Keratinocyte (primary cell): ENCODE measurements around the gene SLC25A21. TPM values are rescaled to one million over a fixed set of nuclear protein-coding genes. Genes with fewer than 3 reads are reported as not detected.
A peak's percentile ranks its signal among the peaks of the same experiment; 100 is the strongest.

Experiments
- DNase-seq: peaks from one replicate; pipeline ENCODE4 v3.0.0-alpha.2; 2011; ENCODE audit warnings: low read depth, missing footprints, low spot score
- FAIRE-seq: peaks from 2 replicates; lab custom pipeline; 2011; peaks lifted over from hg19 to GRCh38; lab: Jason Lieb, UNC
- H2AFZ ChIP-seq: 2 replicates; pipeline ENCODE4 v1.6.0; 2012; ENCODE audit warnings: low read length, control low read depth, inconsistent platforms; ENCODE audit not compliant: control insufficient read depth
- H3K27ac ChIP-seq: 2 replicates; pipeline ENCODE4 v1.5.1; 2011; ENCODE audit warnings: low read length; ENCODE audit not compliant: control insufficient read depth, insufficient read depth
- H3K27me3 ChIP-seq: 3 replicates; pipeline ENCODE4 v1.6.0; 2011; ENCODE audit warnings: low read length; ENCODE audit not compliant: control insufficient read depth, insufficient read depth; ENCODE audit errors: extremely low read depth
- H3K36me3 ChIP-seq, 2 experiments: 2 replicates in 1 of 2; 3 replicates in 1 of 2; pipeline ENCODE4 v1.5.1; 2011; ENCODE audit warnings: low read length in 2 of 2, mild to moderate bottlenecking in 1 of 2; ENCODE audit not compliant: control insufficient read depth in 2 of 2, insufficient read depth in 2 of 2; ENCODE audit errors: extremely low read depth in 1 of 2
- H3K4me1 ChIP-seq: 3 replicates; pipeline ENCODE4 v1.5.1; 2011; ENCODE audit warnings: low read length; ENCODE audit not compliant: control insufficient read depth, insufficient read depth; ENCODE audit errors: extremely low read depth
- H3K4me2 ChIP-seq: 3 replicates; pipeline ENCODE4 v1.6.0; 2011; ENCODE audit warnings: low read depth, low read length; ENCODE audit not compliant: control insufficient read depth, insufficient read depth; ENCODE audit errors: extremely low read depth
- H3K4me3 ChIP-seq, 3 experiments: fragments of 200-600 bp in 1 of 3; sonication (generic) in 1 of 3; 2 replicates in 2 of 3; 3 replicates in 1 of 3; pipeline ENCODE4 v1.5.1; 2011 to 2016; ENCODE audit warnings: low read length in 3 of 3, mild to moderate bottlenecking in 3 of 3, control low read depth in 2 of 3, inconsistent platforms in 1 of 3, low read depth in 1 of 3, mixed read lengths in 1 of 3, mixed run types in 1 of 3, moderate library complexity in 1 of 3; ENCODE audit not compliant: control insufficient read depth in 2 of 3, insufficient read depth in 2 of 3; ENCODE audit errors: extremely low read depth in 1 of 3
- H3K79me2 ChIP-seq: 2 replicates; pipeline ENCODE4 v1.6.0; 2012; ENCODE audit warnings: low read length; ENCODE audit not compliant: control insufficient read depth, insufficient read depth
- H3K9ac ChIP-seq: 3 replicates; pipeline ENCODE4 v1.6.0; 2011; ENCODE audit warnings: low read length; ENCODE audit not compliant: control insufficient read depth, insufficient read depth; ENCODE audit errors: extremely low read depth
- H3K9me1 ChIP-seq: 3 replicates; pipeline ENCODE4 v1.6.0; 2011; ENCODE audit warnings: low read length; ENCODE audit not compliant: control insufficient read depth, insufficient read depth; ENCODE audit errors: extremely low read depth
- H3K9me3 ChIP-seq: 2 replicates; pipeline ENCODE4 v1.5.1; 2012; ENCODE audit warnings: low read depth, low read length; ENCODE audit not compliant: control insufficient read depth
- H4K20me1 ChIP-seq: 3 replicates; pipeline ENCODE4 v1.6.0; 2011; ENCODE audit warnings: low read length; ENCODE audit not compliant: control insufficient read depth, insufficient read depth; ENCODE audit errors: extremely low read depth
- EZH2 ChIP-seq: IDR thresholded peaks from one replicate; pipeline ENCODE4 v1.6.1; 2012; ENCODE audit warnings: inconsistent platforms, mild to moderate bottlenecking, low read length, moderate library complexity
- dilution Hi-C: fragments of 300-500 bp; cut with MboI; formaldehyde crosslinking; loops from one replicate; pipeline ENCODE4 v1.7.0; 2020; ENCODE audit warnings: low sequenced_read_pairs; ENCODE audit not compliant: extremely low pct_ligation_motif_present
- polyA plus RNA-seq, 5 experiments: library from polyadenylated mRNA; depleted of rRNA in 3 of 5; stranded (reverse) in 3 of 5; stranded (forward) in 1 of 5; unstranded in 1 of 5; fragments of >200 nt; gene quantifications; 1 replicate in 1 of 5; 2 replicates in 3 of 5; 3 replicates in 1 of 5; pipeline versions ENCODE4 v1.2.1 to v1.2.3, GENCODE V29; 2011 to 2012; ENCODE audit warnings: missing spikeins in 2 of 5, low read depth in 1 of 5, low replicate concordance in 1 of 5
- TF ChIP-seq, protein P1 (sequence below), 3 experiments: IDR thresholded peaks in 1 of 3; conservative IDR thresholded peaks in 1 of 3; optimal IDR thresholded peaks in 1 of 3; 2 replicates in 2 of 3; 3 replicates in 1 of 3; pipeline versions ENCODE3 to v1.5.1; 2011; ENCODE audit warnings: low read length in 3 of 3, mild to moderate bottlenecking in 3 of 3, moderate library complexity in 2 of 3, control low read depth in 1 of 3, inconsistent platforms in 1 of 3; ENCODE audit not compliant: insufficient read depth in 2 of 3; ENCODE audit errors: extremely low read depth in 1 of 3

Gene SLC25A21
- polyA plus RNA-seq, 1 donor (not counting 4 experiments of a cell fraction or from before 2014, with no cell fraction given), result 0.66 TPM

DNA sequence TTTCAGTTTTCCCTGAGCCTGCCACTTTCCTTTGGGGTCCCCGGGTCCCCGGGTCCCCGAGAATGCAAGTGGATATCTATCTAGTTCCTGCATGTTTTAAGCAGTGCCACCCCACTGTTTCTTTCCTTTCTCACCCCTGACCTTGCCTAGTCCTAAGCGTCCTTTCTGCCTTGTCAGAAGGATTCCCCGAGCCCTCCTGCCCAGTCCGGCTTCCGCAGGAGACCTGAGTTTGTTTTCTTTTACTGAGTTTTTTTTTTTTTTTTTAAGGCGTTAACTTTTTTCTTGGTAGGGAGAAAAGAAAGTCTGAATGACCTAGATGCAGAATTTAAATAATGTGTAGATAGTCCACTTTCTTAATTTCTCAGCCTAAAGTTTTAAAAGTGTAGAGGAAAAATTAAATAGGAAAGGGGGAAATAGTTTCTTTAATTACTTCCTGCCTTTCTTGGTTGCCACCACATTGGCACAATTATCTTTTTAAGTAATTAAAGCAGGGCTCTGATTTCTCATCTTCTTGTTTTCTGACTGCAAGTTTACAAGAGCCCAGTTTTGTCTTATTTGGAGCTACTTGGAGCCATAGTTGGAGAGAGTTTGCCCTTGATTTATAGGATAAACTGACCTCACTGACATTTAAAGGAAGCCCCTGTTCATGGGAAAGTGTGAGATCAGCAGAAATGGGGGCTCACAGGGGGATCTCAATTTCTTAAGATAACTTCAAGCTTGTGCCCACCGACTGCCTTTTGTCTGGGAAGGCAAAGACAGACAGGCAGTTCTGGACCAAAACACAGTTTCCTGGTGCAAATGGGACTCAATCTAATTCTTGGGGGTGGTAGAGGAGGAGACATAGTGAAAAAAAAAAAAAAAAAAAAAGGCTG is 507.8 kb downstream of the SLC25A21 start:
- Histone ChIP-seq H3K9me3 (no peaks in the 10 kb centered on the region), H3K36me3 (peaks cover 0 to 2% of the 10 kb centered on the region in 2 experiments), H3K27me3 (peaks cover 55% of the 10 kb centered on the region), H2AFZ (no peak overlapping the region), H3K27ac (no peak overlapping the region), H3K4me2 (no peak overlapping the region), H3K4me3 (no peak overlapping the region), H3K9me1 (no peaks in the 10 kb centered on the region), H4K20me1 (no peaks in the 10 kb centered on the region), H3K9ac (no peak overlapping the region), H3K79me2 (no peaks in the 10 kb centered on the region), H3K4me1 (peaks cover 15% of the 10 kb centered on the region)
- no peak for FAIRE-seq
- TF ChIP-seq, protein P1, sequence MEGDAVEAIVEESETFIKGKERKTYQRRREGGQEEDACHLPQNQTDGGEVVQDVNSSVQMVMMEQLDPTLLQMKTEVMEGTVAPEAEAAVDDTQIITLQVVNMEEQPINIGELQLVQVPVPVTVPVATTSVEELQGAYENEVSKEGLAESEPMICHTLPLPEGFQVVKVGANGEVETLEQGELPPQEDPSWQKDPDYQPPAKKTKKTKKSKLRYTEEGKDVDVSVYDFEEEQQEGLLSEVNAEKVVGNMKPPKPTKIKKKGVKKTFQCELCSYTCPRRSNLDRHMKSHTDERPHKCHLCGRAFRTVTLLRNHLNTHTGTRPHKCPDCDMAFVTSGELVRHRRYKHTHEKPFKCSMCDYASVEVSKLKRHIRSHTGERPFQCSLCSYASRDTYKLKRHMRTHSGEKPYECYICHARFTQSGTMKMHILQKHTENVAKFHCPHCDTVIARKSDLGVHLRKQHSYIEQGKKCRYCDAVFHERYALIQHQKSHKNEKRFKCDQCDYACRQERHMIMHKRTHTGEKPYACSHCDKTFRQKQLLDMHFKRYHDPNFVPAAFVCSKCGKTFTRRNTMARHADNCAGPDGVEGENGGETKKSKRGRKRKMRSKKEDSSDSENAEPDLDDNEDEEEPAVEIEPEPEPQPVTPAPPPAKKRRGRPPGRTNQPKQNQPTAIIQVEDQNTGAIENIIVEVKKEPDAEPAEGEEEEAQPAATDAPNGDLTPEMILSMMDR (optimal IDR thresholded peaks at IDR 0.05 in 1 of 3, IDR thresholded peaks at IDR 0.05 in 1 of 3, conservative IDR thresholded peaks at IDR 0.05 in 1 of 3; ENCODE audit: extremely low read depth in 1 of 3, insufficient read depth in 2 of 3, low read length in 3 of 3), result no peak
- no peak for TF ChIP-seq EZH2
- no peak for DNase-seq
- dilution Hi-C loops, result no loop called here

DNA sequence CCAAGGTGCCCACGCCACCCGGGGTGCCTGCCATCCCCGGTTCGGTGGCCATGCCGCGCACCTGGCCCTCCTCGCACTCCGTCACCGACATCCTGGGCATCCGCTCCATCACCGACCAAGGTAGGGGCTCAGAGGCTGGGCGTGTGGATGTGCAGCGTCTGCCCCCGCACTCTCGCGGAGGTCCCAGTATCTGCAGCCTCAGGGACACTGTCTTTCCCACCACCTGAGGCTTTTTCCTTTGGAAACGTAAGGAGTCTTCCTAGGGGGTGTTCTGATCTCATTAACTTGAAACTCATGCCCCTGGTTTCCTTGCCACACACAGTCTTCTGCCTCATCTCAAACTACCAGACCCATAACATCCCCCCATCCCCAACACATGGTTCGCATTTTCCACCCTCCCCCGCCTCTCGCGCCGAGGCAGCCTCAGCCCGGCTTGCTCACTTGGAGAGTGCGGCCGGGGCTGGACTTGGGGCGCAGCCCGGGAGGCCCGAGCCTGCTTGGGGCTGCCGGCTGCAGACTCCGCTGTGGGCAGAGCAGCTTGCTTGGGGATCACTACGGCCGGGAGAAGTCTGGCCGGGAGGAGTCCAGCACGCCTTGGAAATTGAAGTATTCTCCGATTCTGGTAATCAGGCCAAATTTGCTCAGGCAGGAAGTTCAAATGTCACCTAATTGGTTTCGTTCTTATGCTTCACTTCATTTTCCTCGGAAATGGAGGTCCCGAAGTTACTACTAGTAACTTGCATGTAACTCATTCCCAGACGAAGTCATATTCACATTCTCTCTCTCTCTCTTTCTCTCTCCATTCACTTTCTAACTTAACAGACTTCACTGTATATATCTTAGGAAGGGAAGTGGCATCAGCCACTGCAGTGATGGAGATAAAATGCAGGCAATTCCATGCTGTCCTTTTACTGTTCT is 508.7 kb downstream of the SLC25A21 start:
- peaks cover 64% of the 10 kb centered on the region for H3K27me3 ChIP-seq
- no peaks in the 10 kb centered on the region for H3K9me3 ChIP-seq
- H2AFZ ChIP-seq, result no peak overlapping the region
- dilution Hi-C loops, result no loop called here
- H3K9ac ChIP-seq, result no peak overlapping the region
- H3K9me1 ChIP-seq, result no peaks in the 10 kb centered on the region
- H3K4me3 ChIP-seq, result peak overlapping the region in 2 of 3 experiments; percentile 44 to 63
- TF ChIP-seq EZH2, result no peak
- TF ChIP-seq, protein P1 (optimal IDR thresholded peaks at IDR 0.05 in 1 of 3, IDR thresholded peaks at IDR 0.05 in 1 of 3, conservative IDR thresholded peaks at IDR 0.05 in 1 of 3; ENCODE audit: extremely low read depth in 1 of 3, insufficient read depth in 2 of 3, low read length in 3 of 3), result no peak
- peaks cover 0 to 2% of the 10 kb centered on the region in 2 experiments for H3K36me3 ChIP-seq
- FAIRE-seq (no peak), DNase-seq (no peak)
- H3K27ac ChIP-seq, result no peak overlapping the region
- H3K79me2 ChIP-seq, result no peaks in the 10 kb centered on the region
- peak overlapping the region; percentile 97 for H3K4me2 ChIP-seq
- H4K20me1 ChIP-seq, result no peaks in the 10 kb centered on the region
- peaks cover 15% of the 10 kb centered on the region for H3K4me1 ChIP-seq
